HEK293 (cell line): ENCODE measurements around the gene RPAP3.

Source experiments
- BCL11A ChIP-seq: fragments of 450-650 bp; formaldehyde crosslinking; IDR thresholded peaks from 2 replicates; pipeline ENCODE4 v1.5.1; 2016; ENCODE audit warnings: low read depth, missing biosample characterization, missing genetic modification characterization
- EGR2 ChIP-seq: fragments of 450-650 bp; formaldehyde crosslinking; IDR thresholded peaks from 2 replicates; pipeline ENCODE4 v1.5.1; 2016; ENCODE audit warnings: low read depth, missing biosample characterization, missing genetic modification characterization
- ELK4 ChIP-seq: IDR thresholded peaks from 2 replicates; pipeline ENCODE4 v1.6.1; 2011; ENCODE audit warnings: mild to moderate bottlenecking, low read depth, low read length, borderline replicate concordance
- GFI1B ChIP-seq: fragments of 450-650 bp; formaldehyde crosslinking; IDR thresholded peaks from 2 replicates; pipeline ENCODE4 v1.5.1; 2016; ENCODE audit warnings: missing biosample characterization, missing genetic modification characterization
- INSM2 ChIP-seq: fragments of 450-650 bp; formaldehyde crosslinking; IDR thresholded peaks from 2 replicates; pipeline ENCODE4 v1.5.1; 2016; ENCODE audit warnings: missing biosample characterization, missing genetic modification characterization
- MYNN ChIP-seq: fragments of 450-650 bp; formaldehyde crosslinking; IDR thresholded peaks from 2 replicates; pipeline ENCODE4 v1.5.1; 2016; ENCODE audit warnings: missing biosample characterization, missing genetic modification characterization, borderline replicate concordance
- OSR2 ChIP-seq: fragments of 450-650 bp; formaldehyde crosslinking; IDR thresholded peaks from 2 replicates; pipeline ENCODE4 v1.5.1; 2016; ENCODE audit warnings: missing biosample characterization, missing genetic modification characterization
- PATZ1 ChIP-seq: fragments of 450-650 bp; formaldehyde crosslinking; IDR thresholded peaks from 2 replicates; pipeline ENCODE4 v1.5.1; 2016; ENCODE audit warnings: missing biosample characterization, missing genetic modification characterization
- PBX3 ChIP-seq: sonication (generic); formaldehyde crosslinking; IDR thresholded peaks from 2 replicates; pipeline ENCODE4 v1.8.1; 2022; ENCODE audit warnings: mild to moderate bottlenecking, moderate library complexity, missing genetic modification reagents
- PRDM10 ChIP-seq: fragments of 450-650 bp; formaldehyde crosslinking; IDR thresholded peaks from 2 replicates; pipeline ENCODE4 v1.5.1; 2016; ENCODE audit warnings: missing biosample characterization, missing genetic modification characterization
- SETDB1 ChIP-seq: IDR thresholded peaks from one replicate; pipeline ENCODE4 v1.6.1; 2017; ENCODE audit warnings: mild to moderate bottlenecking, low read length, moderate library complexity, mixed read lengths; ENCODE audit not compliant: insufficient read length
- ZBTB48 ChIP-seq: fragments of 450-650 bp; formaldehyde crosslinking; IDR thresholded peaks from 2 replicates; pipeline ENCODE4 v1.5.1; 2016; ENCODE audit warnings: missing biosample characterization, missing genetic modification characterization
- ZIC2 ChIP-seq: fragments of 450-650 bp; formaldehyde crosslinking; IDR thresholded peaks from 2 replicates; pipeline ENCODE4 v1.5.1; 2016; ENCODE audit warnings: missing biosample characterization, missing genetic modification characterization
- ZNF280C ChIP-seq: fragments of 450-650 bp; formaldehyde crosslinking; IDR thresholded peaks from 2 replicates; pipeline ENCODE4 v1.5.1; 2016; ENCODE audit warnings: missing biosample characterization, missing genetic modification characterization
- ZNF391 ChIP-seq: fragments of 450-650 bp; formaldehyde crosslinking; IDR thresholded peaks from 2 replicates; pipeline ENCODE4 v1.5.1; 2016; ENCODE audit warnings: low read depth, missing biosample characterization, missing genetic modification characterization, borderline replicate concordance
- ZNF548 ChIP-seq: fragments of 450-650 bp; formaldehyde crosslinking; IDR thresholded peaks from 2 replicates; pipeline ENCODE4 v1.5.1; 2016; ENCODE audit warnings: missing biosample characterization, missing genetic modification characterization
- ZNF561 ChIP-seq: fragments of 450-650 bp; IDR thresholded peaks from 2 replicates; pipeline ENCODE4 v1.5.1; 2018; ENCODE audit warnings: missing biosample characterization, missing genetic modification characterization, borderline replicate concordance
- ZNF600 ChIP-seq: fragments of 450-650 bp; formaldehyde crosslinking; IDR thresholded peaks from 2 replicates; pipeline ENCODE4 v1.5.1; 2016; ENCODE audit warnings: missing biosample characterization, missing genetic modification characterization
- ZNF623 ChIP-seq: fragments of 450-650 bp; formaldehyde crosslinking; IDR thresholded peaks from 2 replicates; pipeline ENCODE4 v1.5.1; 2016; ENCODE audit warnings: missing biosample characterization, missing genetic modification characterization
- ZNF660 ChIP-seq: fragments of 450-650 bp; IDR thresholded peaks from 2 replicates; pipeline ENCODE4 v1.5.1; 2018; ENCODE audit warnings: missing biosample characterization, mild to moderate bottlenecking, missing genetic modification characterization
- ZNF837 ChIP-seq: fragments of 450-650 bp; formaldehyde crosslinking; IDR thresholded peaks from 2 replicates; pipeline ENCODE4 v1.5.1; 2016; ENCODE audit warnings: missing biosample characterization, missing genetic modification characterization

RPAP3 gene

GRCh38 chr12:47741340-47741703 lies 35.5 kb upstream of the RPAP3 start (continued):
- TF ChIP-seq ZNF280C (tag by site-specific recombination) (no peak), MYNN (tag by site-specific recombination) (no peak), ZBTB48 (tag by site-specific recombination) (peak; percentile 57), ZNF391 (no peak), PATZ1 (tag by site-specific recombination) (peak; percentile 17; the same call in 1 of the 2 replicates), ZNF561 (tag by site-specific recombination) (no peak), GFI1B (no peak), ZNF837 (tag by site-specific recombination) (no peak), PRDM10 (peak; percentile 37; the same call in 1 of the 2 replicates), OSR2 (tag by site-specific recombination) (no peak), ZNF623 (tag by site-specific recombination) (no peak), ZNF548 (no peak), PBX3 (CRISPR knock-in tag) (no peak), SETDB1 (no peak), EGR2 (tag by site-specific recombination) (peak; percentile 81), BCL11A (tag by site-specific recombination) (no peak), INSM2 (tag by site-specific recombination) (no peak), ZNF600 (tag by site-specific recombination) (peak; percentile 42; the same call in 1 of the 2 replicates), ZNF660 (tag by site-specific recombination) (0 out of 2 replicates have a peak, but pooled peaks have one; percentile 26), ZIC2 (tag by site-specific recombination) (peak; percentile 96), ELK4 (no peak)
